ENCODE measurements around the gene CEP70. TPM values are rescaled to one million over a fixed set of nuclear protein-coding genes. Genes with fewer than 3 reads are reported as not detected.

CEP70 gene
- total and polyA plus RNA-seq, 10 of the 15 experiments (the other 5 are each of a cell fraction or from before 2014, with no cell fraction given): 1.4 to 9.3 (median 2.2) TPM

DNA sequence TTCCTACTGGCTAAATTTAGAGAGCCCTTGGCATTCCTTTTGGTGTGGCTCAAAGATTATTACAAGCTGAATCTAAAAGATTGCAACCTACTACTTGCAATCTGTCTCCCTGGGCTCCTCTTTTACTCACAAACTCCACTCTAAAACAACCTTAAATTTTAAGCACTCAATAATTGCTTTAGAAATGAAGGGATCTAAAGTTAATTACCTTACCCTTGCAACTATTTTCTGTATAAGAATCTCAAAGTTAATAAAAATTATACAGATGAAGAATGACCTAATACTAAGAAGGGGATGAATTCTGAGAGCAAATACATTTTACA, 99.5 kb downstream of the CEP70 start:
- ChIA-PET CTCF (no interaction called here), RAD21 (ENCODE audit: unreplicated experiment) (no interaction called here), SMC1A (ENCODE audit: uncharacterized antibody, unreplicated experiment) (no interaction called here), POLR2A (no interaction called here)
- intact Hi-C loops (cut with micrococcal nuclease; ENCODE audit: unreplicated experiment) (no loop called here), in situ Hi-C loops (cut with MboI) (no loop called here)
- Histone ChIP-seq H3K79me2 (ENCODE audit: control insufficient read depth, insufficient read depth, low read length) (no peaks in the 10 kb centered on the region), H4K20me1 (ENCODE audit: control insufficient read depth, insufficient read depth) (no peaks in the 10 kb centered on the region), H3K27me3 (replicated peaks in 1 of 2; ENCODE audit: control insufficient read depth in 2 of 2, insufficient read depth in 2 of 2, low read length in 1 of 2) (no peaks in the 10 kb centered on the region), H3K4me1 (ENCODE audit: control insufficient read depth, insufficient read depth, low read length) (no peaks in the 10 kb centered on the region), H3K9ac (ENCODE audit: control insufficient read depth, insufficient read depth, low read length) (no peak overlapping the region), H3K36me3 (ENCODE audit: control insufficient read depth in 2 of 2, insufficient read depth in 2 of 2, low read length in 1 of 2) (no peaks in the 10 kb centered on the region), H3K4me2 (ENCODE audit: control insufficient read depth, insufficient read depth) (no peak overlapping the region), H2AFZ (ENCODE audit: control insufficient read depth, low read depth, low read length) (no peak overlapping the region), H3K27ac (ENCODE audit: control insufficient read depth, insufficient read depth) (no peak overlapping the region), H3K9me3 (replicated peaks; ENCODE audit: control insufficient read depth, insufficient read depth, low read length) (no peaks in the 10 kb centered on the region), H3K4me3 (no peak overlapping the region)
- TF ChIP-seq YY1 (IDR thresholded peaks at IDR 0.05; ENCODE audit: low read depth, low read length) (no peak), SUPT20H (IDR thresholded peaks at IDR 0.05; ENCODE audit: borderline replicate concordance, control insufficient read depth, low read depth, low read length) (no peak), TAF1 (IDR thresholded peaks at IDR 0.05; ENCODE audit: borderline replicate concordance, low read depth, low read length) (no peak), EZH2 (IDR thresholded peaks at IDR 0.05; ENCODE audit: borderline replicate concordance, control insufficient read depth, low read depth, low read length) (no peak), SMARCA5 (IDR thresholded peaks at IDR 0.05) (no peak), CHD4 (IDR thresholded peaks at IDR 0.05) (no peak)
- TF ChIP-seq, protein P1, sequence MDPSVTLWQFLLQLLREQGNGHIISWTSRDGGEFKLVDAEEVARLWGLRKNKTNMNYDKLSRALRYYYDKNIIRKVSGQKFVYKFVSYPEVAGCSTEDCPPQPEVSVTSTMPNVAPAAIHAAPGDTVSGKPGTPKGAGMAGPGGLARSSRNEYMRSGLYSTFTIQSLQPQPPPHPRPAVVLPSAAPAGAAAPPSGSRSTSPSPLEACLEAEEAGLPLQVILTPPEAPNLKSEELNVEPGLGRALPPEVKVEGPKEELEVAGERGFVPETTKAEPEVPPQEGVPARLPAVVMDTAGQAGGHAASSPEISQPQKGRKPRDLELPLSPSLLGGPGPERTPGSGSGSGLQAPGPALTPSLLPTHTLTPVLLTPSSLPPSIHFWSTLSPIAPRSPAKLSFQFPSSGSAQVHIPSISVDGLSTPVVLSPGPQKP (IDR thresholded peaks at IDR 0.05; ENCODE audit: low read depth, low read length): no peak
- TF ChIP-seq, protein P2, sequence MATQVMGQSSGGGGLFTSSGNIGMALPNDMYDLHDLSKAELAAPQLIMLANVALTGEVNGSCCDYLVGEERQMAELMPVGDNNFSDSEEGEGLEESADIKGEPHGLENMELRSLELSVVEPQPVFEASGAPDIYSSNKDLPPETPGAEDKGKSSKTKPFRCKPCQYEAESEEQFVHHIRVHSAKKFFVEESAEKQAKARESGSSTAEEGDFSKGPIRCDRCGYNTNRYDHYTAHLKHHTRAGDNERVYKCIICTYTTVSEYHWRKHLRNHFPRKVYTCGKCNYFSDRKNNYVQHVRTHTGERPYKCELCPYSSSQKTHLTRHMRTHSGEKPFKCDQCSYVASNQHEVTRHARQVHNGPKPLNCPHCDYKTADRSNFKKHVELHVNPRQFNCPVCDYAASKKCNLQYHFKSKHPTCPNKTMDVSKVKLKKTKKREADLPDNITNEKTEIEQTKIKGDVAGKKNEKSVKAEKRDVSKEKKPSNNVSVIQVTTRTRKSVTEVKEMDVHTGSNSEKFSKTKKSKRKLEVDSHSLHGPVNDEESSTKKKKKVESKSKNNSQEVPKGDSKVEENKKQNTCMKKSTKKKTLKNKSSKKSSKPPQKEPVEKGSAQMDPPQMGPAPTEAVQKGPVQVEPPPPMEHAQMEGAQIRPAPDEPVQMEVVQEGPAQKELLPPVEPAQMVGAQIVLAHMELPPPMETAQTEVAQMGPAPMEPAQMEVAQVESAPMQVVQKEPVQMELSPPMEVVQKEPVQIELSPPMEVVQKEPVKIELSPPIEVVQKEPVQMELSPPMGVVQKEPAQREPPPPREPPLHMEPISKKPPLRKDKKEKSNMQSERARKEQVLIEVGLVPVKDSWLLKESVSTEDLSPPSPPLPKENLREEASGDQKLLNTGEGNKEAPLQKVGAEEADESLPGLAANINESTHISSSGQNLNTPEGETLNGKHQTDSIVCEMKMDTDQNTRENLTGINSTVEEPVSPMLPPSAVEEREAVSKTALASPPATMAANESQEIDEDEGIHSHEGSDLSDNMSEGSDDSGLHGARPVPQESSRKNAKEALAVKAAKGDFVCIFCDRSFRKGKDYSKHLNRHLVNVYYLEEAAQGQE (IDR thresholded peaks at IDR 0.05; ENCODE audit: low read depth, low read length): no peak
- TF ChIP-seq, protein P3, sequence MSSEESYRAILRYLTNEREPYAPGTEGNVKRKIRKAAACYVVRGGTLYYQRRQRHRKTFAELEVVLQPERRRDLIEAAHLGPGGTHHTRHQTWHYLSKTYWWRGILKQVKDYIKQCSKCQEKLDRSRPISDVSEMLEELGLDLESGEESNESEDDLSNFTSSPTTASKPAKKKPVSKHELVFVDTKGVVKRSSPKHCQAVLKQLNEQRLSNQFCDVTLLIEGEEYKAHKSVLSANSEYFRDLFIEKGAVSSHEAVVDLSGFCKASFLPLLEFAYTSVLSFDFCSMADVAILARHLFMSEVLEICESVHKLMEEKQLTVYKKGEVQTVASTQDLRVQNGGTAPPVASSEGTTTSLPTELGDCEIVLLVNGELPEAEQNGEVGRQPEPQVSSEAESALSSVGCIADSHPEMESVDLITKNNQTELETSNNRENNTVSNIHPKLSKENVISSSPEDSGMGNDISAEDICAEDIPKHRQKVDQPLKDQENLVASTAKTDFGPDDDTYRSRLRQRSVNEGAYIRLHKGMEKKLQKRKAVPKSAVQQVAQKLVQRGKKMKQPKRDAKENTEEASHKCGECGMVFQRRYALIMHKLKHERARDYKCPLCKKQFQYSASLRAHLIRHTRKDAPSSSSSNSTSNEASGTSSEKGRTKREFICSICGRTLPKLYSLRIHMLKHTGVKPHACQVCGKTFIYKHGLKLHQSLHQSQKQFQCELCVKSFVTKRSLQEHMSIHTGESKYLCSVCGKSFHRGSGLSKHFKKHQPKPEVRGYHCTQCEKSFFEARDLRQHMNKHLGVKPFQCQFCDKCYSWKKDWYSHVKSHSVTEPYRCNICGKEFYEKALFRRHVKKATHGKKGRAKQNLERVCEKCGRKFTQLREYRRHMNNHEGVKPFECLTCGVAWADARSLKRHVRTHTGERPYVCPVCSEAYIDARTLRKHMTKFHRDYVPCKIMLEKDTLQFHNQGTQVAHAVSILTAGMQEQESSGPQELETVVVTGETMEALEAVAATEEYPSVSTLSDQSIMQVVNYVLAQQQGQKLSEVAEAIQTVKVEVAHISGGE (CRISPR knock-in tag; IDR thresholded peaks at IDR 0.05): no peak
- FAIRE-seq: no peak
- no peak for DNase-seq (ENCODE audit: low read depth, low spot score)
- no TSS peak for BruUV-seq (replicated peaks)
- no peak for ATAC-seq

All from GM12878 (cell line).